ENCODE measurements around the gene KDM3A.
"Not testable (repeated sequence)": the region's sequence is repeated elsewhere in the genome, so short reads cannot be mapped to it uniquely, and the experiment has no call there.

KDM3A gene

DNA sequence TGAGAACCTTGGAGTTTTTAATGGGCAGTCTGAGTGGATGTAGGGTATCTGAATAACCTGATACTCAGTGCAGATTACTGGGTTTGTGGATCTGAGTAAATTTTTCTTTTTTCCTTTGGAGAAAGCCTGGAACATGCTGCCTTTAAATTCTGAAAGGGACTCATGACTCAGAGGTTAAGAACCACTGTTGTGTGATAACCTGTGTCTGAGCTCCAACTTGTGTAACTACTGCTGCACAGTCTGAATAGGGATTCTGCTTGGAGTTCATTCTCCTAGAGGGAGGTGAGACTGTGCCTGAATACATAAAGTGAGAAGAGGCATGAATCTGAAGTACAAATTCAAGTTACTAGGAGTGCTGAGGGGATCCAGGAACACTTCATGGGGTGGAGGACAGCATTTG lies 36.2 kb downstream of the KDM3A start:
- DNase-seq: no peak

DNA sequence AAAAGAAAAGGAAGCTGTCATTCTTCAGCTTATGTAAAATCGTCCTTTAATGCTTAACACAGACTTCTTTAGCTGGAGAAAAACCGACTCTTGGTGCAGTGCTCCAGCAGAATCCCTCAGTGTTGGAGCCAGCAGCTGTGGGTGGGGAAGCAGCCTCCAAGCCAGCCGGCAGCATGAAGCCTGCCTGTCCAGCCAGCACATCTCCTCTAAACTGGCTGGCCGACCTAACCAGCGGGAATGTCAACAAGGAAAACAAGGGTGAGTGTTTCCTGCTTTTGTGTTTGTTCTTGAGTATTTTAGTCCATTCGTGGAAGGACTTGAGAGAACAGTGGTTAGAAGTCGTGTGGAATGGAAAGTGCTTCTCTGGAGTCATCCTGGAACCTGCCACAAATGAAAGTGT lies 38.9 kb downstream of the KDM3A start:
- DNase-seq: no peak

DNA sequence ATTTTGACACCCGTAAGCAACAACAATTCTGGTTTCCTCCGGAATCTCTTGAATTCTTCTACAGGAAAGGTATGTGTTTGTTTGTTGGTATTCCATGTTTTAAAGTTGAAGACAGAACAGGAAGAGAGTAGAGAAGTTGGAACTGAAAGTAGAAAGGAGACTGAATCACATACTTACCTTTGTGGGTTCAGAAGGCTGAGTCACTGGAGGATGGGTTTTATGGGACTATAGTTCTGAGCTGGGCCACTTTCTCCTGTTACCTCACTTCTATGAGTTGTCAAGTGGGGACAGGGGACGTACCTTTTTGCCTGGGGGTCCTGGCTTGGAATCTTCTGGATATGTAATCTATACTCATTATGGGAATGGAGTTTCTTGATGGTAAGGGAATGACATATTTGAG lies 40.9 kb downstream of the KDM3A start:
- DNase-seq: no peak

DNA sequence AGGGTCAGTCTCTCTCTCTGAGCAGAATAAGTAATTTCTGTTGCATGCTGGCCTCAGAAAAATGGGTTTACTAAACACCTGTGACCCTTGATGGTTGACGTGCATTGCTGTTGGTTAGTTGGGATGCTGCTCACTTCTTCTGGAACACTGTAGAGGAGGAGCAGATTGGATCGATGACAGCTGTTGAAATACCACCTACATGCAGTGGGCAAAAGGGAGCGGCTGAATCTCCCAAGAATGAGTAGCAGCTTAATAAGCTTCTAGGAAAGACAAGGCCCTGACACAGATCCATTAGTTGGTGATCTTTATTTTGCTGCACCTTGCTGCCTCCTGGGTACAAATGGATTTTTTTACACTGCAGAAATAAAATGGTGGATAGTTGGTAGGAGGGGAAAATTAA lies 43.2 kb downstream of the KDM3A start:
- DNase-seq: no peak

DNA sequence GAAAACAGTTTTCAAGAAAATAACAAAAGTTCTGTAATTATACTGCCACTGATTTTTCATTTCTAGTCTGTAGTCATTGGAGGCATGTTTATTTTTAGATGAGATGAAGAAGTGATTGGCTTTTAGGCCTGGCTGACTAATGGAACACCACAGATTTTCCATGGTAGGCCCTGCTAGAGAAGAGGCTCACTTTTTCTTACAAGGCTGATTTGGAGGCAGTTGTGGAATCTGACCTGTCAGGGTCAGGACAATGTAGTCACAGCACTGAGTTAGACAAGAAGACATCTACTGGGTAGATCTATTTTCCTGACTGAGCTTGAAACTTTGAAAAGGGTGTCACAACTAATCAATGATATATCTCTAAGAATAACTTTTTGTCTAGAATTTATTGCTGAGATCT lies 43.9 kb downstream of the KDM3A start:
- no peak for DNase-seq

DNA sequence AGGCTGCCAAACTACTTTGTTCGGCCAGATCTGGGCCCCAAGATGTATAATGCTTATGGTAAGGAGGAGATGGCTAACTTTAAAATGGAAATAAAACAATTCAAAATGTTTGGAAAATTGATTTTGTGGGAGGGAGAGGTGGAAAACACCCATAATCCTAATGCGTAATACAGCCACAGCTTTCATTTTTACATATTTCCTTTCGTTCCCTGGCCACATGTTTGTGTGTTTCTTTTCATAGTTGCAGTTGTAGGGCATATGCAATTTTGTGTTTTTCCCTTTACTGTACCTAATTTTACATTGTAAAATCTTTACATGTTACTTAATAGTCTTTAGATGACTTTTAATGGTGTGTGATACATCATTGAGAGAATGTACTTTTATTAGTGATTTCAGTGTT lies 44.6 kb downstream of the KDM3A start:
- DNase-seq: no peak

DNA sequence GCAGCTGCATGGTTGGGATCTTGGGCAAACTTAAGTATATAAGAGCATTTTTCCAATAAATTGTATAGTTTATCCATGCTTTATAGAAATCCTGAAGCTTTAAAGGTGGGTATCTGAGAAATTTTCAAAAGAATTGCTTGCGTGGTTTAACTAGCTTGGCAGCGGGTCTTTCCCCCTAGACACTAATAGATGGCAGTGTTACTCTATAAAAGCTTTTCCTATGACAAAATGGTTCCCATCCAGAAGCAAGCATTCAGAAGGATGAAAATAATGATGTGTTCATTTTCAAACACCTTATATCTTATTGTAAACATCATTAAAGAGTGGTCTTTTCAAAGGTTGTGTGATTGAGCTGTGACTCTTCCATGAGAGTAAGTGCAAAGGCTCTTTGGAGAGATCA lies 45.9 kb downstream of the KDM3A start:
- peak; percentile 6 for DNase-seq

DNA sequence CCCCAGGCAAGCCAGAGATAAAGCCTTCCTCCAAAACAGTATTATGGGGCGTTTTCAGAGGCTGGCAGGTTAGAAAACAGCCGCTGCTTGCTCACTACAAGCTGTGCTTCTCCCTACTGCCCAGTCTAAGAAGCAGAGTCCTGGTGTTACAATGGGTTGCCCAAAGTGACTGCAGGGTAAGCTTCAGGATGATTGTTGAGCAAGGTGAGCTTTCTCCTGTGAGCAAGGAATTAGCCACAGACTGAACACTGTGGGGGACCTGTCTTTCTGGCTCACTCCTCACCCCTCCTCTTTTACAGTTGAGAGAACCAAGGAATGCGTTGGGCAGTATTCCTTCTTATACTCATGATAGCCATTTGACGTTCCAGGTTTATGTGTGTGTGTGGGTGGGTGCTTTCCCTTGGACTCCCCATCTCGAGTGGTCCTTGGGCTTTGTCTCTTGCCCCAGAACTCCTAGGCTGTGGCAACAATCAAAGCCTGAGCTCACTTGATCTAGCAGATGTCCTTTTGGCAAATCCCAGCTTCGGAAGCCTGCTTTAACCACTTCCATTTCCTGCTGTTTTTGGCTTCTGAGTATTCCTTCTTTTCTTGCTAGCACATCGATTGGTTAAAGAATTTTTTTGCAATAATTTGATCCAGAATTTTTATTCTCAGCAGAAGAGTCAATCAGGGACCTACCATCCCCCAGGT lies 47.5 kb downstream of the KDM3A start:
- no peak for DNase-seq

DNA sequence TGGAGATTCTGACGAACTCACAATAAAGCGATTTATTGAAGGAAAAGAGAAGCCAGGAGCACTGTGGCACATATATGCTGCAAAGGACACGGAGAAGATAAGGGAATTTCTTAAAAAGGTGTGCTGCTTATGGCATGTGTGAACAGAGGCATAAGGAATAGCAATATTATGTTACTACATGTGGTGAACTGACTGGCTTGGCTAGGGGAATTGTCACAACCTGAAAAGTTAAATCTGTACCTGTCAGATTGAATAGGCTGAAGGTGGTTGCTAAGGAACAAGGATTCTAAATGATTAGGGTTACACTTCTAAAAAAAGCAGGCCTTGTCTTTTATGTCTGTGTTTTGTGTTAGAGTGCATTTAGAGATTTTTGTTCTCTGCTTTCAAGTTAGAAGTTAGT lies 48.4 kb downstream of the KDM3A start:
- no peak for DNase-seq

DNA sequence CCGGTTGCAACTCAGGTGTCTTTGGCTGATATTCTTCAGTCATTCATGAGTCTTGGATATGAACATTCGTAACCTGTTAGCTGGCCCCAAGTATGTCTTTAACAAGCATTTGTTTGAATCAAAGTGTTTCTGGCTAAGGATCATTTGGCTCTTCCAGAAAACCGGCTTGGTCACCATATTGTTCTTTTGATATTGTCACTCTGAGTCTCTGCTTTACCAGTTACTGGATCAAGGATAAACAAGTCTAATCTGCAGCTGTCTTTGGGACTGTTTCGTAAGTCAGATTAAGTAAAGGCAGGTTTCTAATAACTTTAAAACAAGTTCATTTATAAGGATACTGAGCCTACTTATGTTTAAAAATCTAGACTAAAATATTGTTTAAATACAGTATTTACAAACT lies 49.1 kb downstream of the KDM3A start:
- no peak for DNase-seq

DNA sequence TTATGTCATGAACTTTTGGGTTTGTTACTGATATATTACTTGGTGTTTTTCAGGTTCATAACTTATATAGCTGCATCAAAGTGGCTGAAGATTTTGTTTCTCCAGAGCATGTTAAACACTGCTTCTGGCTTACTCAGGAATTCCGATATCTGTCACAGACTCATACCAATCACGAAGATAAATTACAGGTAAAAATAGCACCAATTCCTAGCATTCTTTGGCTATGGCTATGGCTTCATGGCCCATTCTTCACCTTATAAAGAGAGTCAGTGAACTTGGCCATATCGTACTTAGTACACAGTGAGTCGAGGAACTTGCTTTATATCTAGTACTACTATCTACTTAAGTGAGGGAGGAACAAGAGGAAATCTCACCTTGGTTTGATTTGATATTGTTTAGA lies 49.9 kb downstream of the KDM3A start:
- DNase-seq: no peak

DNA sequence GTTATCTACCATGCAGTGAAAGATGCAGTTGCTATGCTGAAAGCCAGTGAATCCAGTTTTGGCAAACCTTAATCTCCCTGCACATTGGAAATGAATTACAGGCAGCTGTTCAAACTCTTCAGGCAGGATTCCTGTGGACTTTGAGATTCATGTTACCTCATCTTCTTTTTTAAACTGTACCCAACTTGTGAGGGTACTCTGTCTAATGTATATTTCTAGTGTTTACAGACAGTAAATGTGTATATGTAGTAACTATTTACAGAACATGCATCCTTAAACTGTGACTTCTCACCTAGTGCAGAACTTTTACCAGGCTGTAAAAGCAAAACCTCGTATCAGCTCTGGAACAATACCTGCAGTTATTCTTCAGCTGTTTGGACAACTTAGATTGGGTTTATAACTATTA lies 50.9 kb downstream of the KDM3A start:
- no peak for DNase-seq

DNA sequence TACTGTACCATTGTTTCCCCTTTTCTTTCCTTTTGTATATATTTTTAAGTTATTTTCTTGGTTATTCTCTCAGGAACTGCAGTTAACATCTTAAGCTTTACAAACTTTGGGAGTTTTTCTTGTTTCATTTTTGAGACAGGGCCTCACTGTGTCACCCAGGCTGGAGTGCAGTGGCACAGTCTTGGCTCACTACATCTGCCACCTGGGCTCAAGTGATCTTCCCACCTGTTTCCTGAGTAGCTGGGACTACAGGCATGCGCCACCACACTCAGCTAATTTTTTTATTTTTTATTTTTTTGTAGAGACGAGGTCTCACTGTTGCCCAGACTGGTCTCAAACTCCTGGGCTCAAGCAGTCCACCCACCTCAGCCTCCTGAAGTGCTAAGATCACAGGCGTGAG lies 55.2 kb downstream of the KDM3A start:
- DNase-seq: not testable (repeated sequence)

DNA sequence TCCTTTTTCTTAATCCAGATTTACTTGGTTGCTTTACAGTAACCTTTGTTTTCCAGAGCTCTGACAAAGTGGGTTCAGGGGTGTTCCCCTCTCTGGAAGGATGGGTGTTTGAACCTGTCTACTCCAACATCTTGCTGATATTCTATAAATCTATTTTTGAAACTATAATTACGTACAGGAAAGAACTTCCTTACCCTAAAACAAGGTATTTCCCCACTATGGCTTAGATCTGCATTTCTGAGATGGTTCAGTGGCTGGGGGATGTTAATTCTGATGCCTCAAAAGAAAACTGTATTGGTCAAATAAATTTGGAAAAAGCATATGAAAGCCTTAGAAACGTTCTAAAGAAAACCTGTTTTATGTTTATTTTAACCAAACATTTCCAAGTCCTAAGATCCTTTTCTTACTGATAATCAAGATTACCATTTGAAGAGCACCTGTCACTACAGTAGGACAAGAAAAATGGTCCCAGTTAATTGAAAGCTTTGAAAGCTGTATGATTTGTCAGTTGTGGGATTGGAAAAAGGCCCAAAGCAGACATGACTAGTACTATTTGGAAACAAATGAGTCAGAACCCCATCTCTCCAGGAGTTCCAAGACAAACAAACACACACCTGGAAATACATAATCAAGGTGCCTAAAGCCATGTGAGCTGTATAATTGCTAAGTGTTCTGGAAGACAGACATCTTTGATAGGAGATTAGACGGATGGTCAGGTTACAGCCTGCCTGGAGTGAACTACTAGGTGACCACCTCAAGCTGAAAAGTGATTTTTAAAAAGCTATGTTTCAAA lies 57.5 kb downstream of the KDM3A start:
- peak; percentile 55 for DNase-seq

DNA sequence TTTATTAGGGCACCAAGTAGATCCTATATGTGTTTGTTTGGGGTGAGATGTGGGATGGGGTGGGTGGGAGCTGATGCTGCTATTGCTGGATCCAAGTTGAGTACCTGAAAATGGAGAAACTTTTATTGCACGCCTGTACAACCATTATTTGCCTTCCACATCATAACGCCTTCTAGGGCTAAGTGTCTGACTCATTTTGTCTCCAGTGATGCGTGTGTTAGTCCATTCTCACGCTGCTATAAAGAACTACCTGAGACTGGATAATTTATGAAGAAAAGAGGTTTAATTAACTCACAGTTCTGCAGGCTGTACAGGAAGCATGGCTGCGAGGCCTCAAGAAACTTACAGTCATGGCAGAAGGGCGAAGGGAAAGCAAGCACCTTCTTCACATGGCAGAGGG lies 58.2 kb downstream of the KDM3A start:
- no peak for DNase-seq

DNA sequence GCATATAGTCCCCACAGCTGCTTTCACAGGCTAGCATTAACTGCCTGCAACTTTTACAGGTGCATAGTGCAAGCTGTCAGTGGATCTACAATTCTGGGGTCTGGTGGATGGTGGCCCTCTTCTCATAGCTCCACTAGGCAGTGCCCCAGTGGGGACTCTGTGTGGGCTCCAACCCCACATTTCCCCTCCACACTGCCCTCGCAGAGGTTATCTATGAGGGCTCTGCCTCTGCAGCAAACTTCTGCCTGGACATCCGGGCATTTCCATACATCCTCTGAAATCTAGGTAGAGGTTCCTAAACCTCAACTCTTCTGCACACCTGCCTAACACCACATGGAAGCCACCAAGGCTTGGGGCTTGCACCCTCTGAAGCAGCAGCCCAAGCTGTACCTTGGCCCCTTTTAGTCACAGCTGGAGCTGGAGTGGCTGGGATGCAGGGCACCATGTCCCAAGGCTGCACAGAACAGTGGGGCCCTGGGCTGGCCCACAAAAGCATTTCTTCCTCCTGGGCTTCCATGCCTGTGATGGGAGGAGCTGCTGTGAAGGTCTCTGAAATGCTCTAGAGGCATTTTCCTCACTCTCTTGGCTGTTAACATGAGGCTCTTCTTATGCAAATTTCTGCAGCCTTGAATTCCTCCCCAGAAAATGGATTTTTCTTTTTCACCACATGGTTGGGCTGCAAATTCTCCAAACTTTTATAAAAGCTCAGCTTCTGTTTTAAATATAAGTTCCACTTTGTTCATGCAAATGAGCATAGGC lies 59.3 kb downstream of the KDM3A start:
- no peak for DNase-seq

DNA sequence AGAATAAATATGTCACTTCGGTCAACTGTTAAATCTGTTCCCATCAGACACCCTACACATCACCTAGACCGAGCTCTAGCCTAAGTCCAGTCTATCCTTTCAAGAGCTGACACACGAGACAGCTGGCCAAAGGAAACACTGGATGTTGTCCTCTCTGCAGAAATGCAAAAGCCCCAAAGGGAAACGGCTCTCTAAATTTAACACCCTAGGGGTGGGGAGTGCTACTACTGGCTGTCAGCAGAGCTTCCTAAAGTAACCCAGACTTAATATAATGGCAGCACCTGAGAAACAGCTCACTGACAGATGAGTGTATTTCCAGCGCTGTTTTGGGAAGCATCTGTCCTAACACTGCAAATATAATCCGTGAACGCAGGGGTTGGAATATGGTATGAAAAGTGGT lies 66.4 kb downstream of the KDM3A start:
- DNase-seq: no peak

DNA sequence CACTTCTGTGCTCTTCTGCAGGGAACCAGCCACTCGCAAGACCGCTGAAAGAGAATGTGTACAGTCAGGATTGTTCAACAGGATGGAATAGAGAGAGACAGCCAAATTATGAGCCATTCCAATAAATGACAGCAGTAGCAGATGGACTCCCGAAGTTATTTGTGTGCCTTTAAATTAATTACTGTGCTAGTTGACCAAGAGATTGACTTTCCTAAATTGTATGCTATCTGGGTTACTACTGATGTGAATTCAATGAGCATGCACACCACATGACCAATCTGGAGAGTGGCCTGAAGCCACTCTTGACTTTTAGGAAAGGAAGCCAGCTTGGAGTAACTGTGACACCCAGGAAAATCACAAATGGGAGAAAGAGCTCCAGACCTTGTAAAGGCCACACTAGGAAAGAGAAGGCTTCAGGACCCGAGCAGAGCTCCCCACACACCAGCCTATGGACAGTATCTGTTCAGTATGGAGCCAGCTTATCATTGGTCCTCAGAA lies 69.3 kb downstream of the KDM3A start:
- DNase-seq: no peak

DNA sequence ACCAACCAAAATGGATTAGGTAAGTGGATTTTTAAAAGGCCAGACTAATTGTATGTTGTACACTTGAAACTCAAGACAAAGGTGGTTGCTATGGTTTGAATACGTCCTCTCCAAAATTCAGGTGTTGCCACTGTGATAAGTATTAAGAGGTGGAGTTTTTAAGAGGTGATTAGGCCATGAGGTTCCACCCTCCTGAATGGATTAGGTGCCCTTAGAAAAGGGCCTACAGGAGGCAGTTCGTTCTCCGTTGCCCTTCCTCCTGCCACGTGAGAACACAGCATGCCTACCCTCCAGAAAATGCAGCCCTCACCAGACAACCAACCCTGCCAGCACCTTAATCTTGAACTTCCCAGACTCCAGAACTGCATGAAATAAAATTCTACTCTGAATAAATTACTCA lies 70.9 kb downstream of the KDM3A start:
- no peak for DNase-seq

DNA sequence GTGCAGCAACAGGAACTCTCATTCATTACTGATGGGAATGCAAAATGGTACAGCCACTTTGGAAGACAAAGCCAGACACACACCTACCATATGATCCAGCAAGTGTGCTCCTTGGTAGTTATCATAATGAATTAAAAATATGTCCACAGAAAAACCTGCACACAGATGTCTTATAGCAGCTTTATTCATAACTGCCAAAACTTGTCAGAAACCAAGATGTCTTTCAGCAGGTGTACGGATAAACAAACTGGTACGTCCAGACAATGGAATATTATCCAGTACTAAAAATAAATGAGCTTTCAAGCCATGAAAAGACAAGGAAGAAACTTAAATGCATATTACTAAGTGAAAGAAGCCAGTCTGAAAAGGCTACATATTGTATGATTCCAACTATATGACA lies 71.7 kb downstream of the KDM3A start:
- no peak for DNase-seq

DNA sequence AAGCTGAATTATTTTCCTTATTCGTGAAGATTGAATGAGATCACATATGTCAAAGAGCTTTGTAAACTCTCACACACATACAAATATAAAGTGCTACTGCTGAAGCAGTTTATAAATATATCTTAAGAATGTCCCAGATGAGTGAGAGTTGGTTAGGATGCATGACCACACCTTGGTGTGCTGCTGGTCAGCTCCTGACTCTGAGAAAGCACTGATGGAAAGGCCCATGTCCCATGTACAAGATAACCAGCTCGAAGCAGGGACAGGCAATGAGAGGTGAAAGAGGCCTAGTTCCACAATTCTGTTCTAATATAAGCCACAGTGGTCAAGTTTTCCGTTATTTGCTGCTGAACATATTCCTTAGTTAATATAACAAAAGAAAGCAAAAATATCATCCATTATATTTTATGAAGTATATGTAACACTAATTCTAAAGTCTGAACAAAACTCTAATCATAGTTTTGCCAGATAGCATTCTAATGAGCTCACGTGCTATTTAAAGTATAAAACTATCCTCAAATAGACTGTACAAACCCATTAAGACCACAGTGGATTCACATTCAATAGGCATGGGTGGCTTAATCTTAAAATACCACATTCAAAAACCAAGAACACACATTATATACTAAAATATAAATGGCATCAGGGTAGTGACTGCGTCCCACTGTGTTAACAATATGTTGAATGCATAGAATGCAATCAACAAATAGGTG lies 72.9 kb downstream of the KDM3A start:
- DNase-seq: no peak

DNA sequence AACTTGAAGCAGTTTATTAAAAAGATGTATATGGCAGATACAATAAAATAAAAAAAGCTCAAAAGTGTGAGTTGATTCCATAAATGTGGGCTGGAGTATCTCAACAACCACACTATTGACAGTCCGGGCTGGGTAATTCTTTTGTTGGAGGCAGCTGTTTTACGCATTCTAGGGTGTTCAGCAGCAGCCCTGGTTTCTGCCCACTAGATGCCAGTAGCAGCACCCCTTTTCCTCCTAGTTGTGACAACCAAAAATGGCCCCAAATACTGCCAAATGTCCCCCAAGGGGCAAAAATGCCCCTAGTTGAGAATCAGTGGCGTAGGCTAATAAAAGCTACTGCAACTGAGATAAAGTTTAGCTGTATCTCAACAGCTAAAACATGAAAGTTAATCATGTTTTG lies 77.3 kb downstream of the KDM3A start:
- peak; percentile 3 for DNase-seq

DNA sequence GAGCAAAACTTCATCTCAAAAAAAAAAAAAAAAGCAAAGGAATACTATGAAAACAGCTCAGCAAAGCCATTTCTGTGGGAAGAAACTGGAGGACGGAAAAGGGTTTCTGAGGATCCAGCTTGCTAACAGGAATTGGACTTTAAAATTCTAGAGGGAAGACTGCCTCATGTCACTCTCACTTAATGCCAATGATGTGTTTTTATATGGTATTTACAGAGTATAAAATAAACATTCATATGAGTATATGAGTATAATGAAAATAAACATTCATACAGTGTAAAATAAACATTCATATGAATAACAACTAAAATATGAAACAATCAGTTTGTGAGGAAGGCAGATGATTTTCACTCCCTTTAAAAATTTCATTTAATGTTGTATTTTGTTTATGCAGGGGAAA lies 78.2 kb downstream of the KDM3A start:
- DNase-seq: no peak
